ENCODE results near the gene PEX10. TPM values are rescaled to one million over a fixed set of nuclear protein-coding genes. Genes with fewer than 3 reads are reported as not detected.

Gene PEX10
- total RNA-seq, 1 experiment from 2014 or later, result 27.6 TPM

DNA sequence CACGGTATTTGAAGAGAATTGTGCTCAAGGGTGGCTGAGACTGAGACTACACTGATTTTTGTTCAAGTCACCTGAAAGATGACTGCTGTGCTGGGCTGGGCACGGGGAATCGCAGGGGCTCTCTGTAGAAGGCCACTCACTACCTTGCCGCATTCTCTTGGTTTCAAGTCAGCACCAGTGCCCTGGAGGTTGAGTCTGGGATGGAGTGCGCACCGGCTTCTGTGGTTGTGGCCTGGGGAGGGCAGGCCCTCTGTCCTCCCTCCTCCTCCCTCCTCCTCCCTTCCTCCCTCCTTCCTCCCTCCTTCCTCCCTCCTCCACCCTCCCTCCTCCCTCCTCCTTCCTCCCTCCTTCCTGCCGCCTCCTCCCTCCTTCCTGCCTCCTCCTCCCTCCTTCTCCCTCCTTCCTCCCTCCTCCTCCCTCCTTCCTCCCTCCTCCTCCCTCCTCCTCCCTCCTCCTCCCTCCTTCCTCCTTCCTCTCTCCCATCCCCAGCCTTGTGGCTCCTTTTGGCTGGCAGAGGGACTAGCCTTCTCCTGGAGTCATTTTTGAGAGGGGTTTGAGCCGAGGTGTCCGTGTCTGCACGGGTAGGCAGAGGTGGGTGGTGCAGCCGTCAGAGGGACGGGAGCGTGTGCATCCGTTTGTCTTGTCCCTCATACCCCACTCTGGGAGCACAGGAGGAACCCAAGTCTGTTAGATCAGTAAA, 11.3 kb downstream of the PEX10 start:
- H3K36me3 ChIP-seq (ENCODE audit: insufficient read depth, low read length, poor library complexity, severe bottlenecking), result peaks cover 86% of the 10 kb centered on the region
- no TSS peak for BruUV-seq (replicated peaks)
- POLR2A ChIA-PET (ENCODE audit: low non-redundant PET), result no interaction called here

DNA sequence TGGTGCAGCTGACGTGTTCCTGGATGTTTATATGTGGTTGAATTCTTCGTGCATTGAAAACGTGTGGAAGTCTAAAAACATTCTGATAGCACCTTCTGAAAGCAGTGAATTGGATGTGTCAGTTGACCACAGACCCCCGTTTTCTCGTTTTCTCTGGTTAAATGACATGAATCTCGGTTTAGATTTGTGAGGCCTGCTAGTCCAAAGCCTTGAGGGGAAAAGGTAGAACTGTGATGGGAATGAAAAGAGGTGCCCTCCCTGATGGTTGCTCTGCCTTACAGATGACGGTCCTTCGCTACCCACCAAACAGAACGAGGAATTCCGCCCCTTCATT, 11.8 kb downstream of the PEX10 start:
- H3K4me3 ChIP-seq (ENCODE audit: low read depth, low read length, poor library complexity, severe bottlenecking), result no peak overlapping the region
- ChIA-PET CTCF (no interaction called here), POLR2A (ENCODE audit: low non-redundant PET) (no interaction called here)
- DNase-seq (ENCODE audit: low spot score), result no peak
- no peak overlapping the region for H3K27ac ChIP-seq (ENCODE audit: low read depth, low read length, poor library complexity, severe bottlenecking)
- BruUV-seq (replicated peaks), result no TSS peak
- H3K9me3 ChIP-seq (ENCODE audit: low read depth, low read length, poor library complexity, severe bottlenecking), result no peaks in the 10 kb centered on the region
- intact Hi-C loops (cut with micrococcal nuclease; ENCODE audit: unreplicated experiment), result no loop called here
- no peaks in the 10 kb centered on the region for H3K4me1 ChIP-seq (ENCODE audit: insufficient read depth, low read length, poor library complexity, severe bottlenecking)
- no peak for TF ChIP-seq EZH2 (IDR thresholded peaks at IDR 0.05; ENCODE audit: borderline replicate concordance, low read depth, low read length, poor library complexity, severe bottlenecking)
- TF ChIP-seq, protein P1, sequence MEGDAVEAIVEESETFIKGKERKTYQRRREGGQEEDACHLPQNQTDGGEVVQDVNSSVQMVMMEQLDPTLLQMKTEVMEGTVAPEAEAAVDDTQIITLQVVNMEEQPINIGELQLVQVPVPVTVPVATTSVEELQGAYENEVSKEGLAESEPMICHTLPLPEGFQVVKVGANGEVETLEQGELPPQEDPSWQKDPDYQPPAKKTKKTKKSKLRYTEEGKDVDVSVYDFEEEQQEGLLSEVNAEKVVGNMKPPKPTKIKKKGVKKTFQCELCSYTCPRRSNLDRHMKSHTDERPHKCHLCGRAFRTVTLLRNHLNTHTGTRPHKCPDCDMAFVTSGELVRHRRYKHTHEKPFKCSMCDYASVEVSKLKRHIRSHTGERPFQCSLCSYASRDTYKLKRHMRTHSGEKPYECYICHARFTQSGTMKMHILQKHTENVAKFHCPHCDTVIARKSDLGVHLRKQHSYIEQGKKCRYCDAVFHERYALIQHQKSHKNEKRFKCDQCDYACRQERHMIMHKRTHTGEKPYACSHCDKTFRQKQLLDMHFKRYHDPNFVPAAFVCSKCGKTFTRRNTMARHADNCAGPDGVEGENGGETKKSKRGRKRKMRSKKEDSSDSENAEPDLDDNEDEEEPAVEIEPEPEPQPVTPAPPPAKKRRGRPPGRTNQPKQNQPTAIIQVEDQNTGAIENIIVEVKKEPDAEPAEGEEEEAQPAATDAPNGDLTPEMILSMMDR (conservative IDR thresholded peaks at IDR 0.05; ENCODE audit: low read depth, low read length), result no peak
- peaks cover 89% of the 10 kb centered on the region for H3K36me3 ChIP-seq (ENCODE audit: insufficient read depth, low read length, poor library complexity, severe bottlenecking)
- H3K27me3 ChIP-seq (replicated peaks; ENCODE audit: insufficient read depth, low read depth, low read length, poor library complexity), result no peaks in the 10 kb centered on the region

More for the DNA sequence above, 11.3 kb downstream of the PEX10 start:
- no peaks in the 10 kb centered on the region for H3K27me3 ChIP-seq (replicated peaks; ENCODE audit: insufficient read depth, low read depth, low read length, poor library complexity)
- no peak overlapping the region for H3K4me3 ChIP-seq (ENCODE audit: low read depth, low read length, poor library complexity, severe bottlenecking)
- intact Hi-C loops (cut with micrococcal nuclease; ENCODE audit: unreplicated experiment), result no loop called here
- H3K27ac ChIP-seq (ENCODE audit: low read depth, low read length, poor library complexity, severe bottlenecking), result no peak overlapping the region
- CTCF ChIA-PET, result no interaction called here
- TF ChIP-seq, protein P1 (conservative IDR thresholded peaks at IDR 0.05; ENCODE audit: low read depth, low read length), result no peak
- TF ChIP-seq EZH2 (IDR thresholded peaks at IDR 0.05; ENCODE audit: borderline replicate concordance, low read depth, low read length, poor library complexity, severe bottlenecking), result no peak
- no peak for DNase-seq (ENCODE audit: low spot score)
- H3K9me3 ChIP-seq (ENCODE audit: low read depth, low read length, poor library complexity, severe bottlenecking), result no peaks in the 10 kb centered on the region
- no peaks in the 10 kb centered on the region for H3K4me1 ChIP-seq (ENCODE audit: insufficient read depth, low read length, poor library complexity, severe bottlenecking)

DNA sequence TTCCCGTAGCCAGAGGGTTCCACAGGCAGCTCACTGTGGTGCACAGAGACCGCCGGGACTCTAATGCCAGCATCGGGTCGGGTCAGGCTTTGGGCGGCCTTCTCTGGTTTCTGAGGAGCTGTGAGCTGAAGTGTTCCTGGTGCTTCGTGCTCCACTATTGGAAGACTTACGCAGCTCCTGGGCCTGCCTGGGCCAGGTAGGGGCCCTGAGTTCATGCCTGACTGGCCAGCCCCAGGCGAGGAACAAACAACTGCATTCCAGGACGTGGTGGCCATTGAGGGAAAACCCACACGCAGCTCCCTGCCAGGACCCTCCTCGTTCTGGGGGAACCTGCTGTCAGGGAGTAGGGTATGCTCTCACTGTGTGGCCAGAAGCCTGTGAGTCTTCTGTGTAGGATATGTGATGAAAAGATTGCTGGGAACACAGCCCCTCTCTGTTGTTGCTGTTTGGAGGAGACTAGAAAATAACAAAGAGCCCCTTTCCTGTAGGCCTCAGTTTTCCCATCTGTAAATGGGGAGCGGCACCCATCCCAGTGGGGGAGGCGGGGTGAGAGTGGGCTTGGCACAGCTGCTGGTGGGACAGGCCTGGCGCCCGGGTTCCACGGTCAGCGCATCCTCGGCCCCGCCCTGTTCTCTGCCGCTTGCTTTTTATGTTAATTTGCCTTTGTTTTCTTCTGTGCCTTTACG, 12.3 kb downstream of the PEX10 start:
- DNase-seq (ENCODE audit: low spot score), result no peak
- peaks cover 88% of the 10 kb centered on the region for H3K36me3 ChIP-seq (ENCODE audit: insufficient read depth, low read length, poor library complexity, severe bottlenecking)
- intact Hi-C loops (cut with micrococcal nuclease; ENCODE audit: unreplicated experiment), result no loop called here
- no peaks in the 10 kb centered on the region for H3K4me1 ChIP-seq (ENCODE audit: insufficient read depth, low read length, poor library complexity, severe bottlenecking)
- no TSS peak for BruUV-seq (replicated peaks)
- no peak overlapping the region for H3K27ac ChIP-seq (ENCODE audit: low read depth, low read length, poor library complexity, severe bottlenecking)
- CTCF ChIA-PET, result no interaction called here
- no peak overlapping the region for H3K4me3 ChIP-seq (ENCODE audit: low read depth, low read length, poor library complexity, severe bottlenecking)
- TF ChIP-seq, protein P1 (conservative IDR thresholded peaks at IDR 0.05; ENCODE audit: low read depth, low read length), result no peak
- no peak for TF ChIP-seq EZH2 (IDR thresholded peaks at IDR 0.05; ENCODE audit: borderline replicate concordance, low read depth, low read length, poor library complexity, severe bottlenecking)
- no peaks in the 10 kb centered on the region for H3K27me3 ChIP-seq (replicated peaks; ENCODE audit: insufficient read depth, low read depth, low read length, poor library complexity)
- H3K9me3 ChIP-seq (ENCODE audit: low read depth, low read length, poor library complexity, severe bottlenecking), result no peaks in the 10 kb centered on the region
- POLR2A ChIA-PET (ENCODE audit: low non-redundant PET), result no interaction called here

All from A673 (cell line).